Activated effector memory CD4-positive, alpha-beta T cell treated with Interleukin-2 at 50 U/mL for 16 hours (primary cell): ENCODE data around the gene TRMT61A.

Experiments
- DNase-seq: peaks from one replicate; pipeline ENCODE4 v3.0.0-alpha.2; 2020

The TRMT61A gene

DNA sequence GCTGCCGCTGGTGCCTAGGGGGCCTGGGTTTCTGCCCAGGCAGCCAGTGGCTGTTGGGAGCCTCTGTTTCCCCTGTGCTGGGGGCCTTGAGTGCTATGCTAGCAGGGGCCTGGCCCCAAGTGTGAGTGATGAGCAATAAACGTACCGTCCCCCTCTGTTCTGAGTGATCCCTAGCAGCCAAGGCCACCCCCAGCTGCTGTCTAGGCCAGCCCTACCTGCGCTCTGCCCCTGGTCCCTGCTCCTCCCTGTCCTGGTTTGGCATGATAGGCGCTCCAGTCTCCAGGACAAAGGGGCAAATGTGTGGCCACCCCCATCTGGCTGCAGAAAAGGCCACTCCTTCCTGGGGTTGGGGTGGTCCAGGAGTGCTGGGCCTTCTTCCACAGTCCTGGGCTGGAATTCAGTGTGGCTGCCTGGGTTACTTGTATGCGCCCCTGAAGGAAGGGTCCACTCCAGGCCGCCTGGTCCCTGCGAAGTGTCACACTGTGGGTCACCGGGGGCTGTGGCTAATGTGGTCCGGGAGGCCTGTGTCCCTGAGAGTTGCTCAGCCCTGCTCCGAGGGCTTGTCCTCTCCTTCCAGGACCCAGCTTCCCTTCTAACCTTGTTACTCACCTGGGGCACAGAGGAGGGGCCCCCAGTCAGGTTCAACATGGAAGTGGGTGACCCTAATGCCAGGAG is 7.0 kb downstream of the TRMT61A start:
- no peak for DNase-seq

- no peak for DNase-seq
These were observed 7.7 kb downstream of the TRMT61A start for GRCh38 chr14:103536693-103537092.

GRCh38 chr14:103537175-103537990 is 8.4 kb downstream of the TRMT61A start:
- DNase-seq = no peak

GRCh38 chr14:103538291-103539055 is 9.5 kb downstream of the TRMT61A start:
- DNase-seq = no peak

GRCh38 chr14:103539056-103539825 is 10.2 kb downstream of the TRMT61A start:
- DNase-seq = no peak

DNA sequence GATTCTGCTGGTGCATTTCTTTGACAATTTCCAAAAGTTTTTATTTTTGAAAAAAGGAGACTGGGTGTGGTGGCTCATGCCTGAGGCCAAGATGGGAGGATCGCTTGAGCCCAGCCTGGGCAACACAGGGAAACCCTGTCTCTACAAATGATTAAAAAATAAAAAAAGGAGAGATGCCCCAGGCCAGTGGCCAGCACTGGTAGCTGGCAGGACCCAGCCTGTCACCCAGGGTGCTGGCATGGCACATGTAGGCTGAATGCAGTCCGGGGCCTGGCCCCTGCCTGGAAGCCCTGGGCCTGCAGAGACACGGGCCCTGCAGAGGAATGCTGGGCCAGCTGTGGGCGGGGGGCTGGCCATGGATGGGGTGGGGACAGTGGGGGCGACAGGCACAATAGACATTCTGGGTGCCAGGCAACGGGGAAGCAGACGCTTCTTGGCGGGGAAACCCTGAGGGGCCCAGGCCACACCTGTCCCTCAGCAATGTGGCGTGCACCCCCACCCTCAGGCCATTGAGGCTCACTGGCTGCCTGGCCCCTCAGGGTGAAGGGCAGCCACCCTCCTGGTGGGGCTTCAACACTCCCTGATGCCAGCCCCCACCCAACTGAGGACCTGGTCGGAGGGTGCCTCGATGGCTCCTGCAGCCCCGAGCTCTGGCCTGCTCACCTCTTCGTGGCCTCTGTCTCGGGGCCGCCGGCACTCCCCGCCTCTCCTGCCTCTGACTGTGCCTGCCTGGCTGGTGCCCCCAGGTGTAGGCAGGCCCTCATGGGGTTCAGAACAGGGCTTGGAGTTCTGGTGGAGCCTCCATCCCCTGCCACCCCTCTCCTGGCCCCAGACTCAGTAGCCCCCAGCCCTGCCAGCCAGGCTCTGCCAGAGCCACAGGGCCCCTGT is 12.1 kb downstream of the TRMT61A start:
- DNase-seq = no peak

DNA sequence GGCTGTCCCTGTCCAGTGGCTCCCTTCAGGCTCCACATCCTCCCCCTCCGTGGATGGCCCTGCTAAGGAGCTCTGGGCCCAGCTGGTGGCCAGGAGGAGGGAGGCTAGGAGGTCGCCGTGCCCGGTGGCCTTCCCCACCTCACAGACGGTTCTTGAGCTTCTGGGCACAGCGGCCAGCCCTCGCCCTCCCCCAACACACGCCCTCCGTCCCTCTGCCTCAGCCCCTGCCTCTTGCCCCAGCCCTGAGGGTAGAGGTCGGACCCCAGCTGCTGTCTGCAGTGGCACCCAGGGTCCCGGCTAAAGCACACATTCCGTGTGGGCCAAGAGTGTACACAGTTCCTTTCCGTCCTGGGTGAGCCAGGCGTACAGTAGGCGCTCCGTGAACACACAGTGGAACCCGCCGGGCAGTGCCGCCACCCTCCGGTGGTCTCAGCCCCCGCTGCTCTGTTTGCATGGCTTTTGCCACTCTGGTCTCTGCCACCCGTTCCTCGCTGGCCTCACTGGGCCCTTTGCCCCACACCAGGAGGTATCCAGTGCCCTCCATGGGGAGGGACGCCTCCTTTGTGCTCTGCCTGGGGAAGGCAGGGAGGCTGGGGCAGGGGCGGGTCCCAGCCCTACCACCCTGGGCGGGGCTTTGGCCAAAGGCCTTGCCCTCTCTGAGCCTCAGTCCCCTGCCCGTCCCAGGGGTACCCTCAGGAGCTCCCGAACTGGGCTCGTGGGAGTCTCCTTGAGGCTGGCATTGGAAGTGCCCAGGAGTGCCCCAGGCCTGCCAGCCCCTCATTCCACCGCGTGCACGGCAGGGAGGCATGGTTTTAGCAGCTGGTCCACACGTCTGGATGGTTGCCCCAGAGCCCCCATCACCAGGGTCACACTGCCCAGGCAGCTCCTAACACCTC is 13.0 kb downstream of the TRMT61A start:
- no peak for DNase-seq

GRCh38 chr14:103542605-103543088 is 13.7 kb downstream of the TRMT61A start:
- DNase-seq = no peak

- DNase-seq = no peak
These were observed 14.1 kb downstream of the TRMT61A start for GRCh38 chr14:103543140-103543539.

DNA sequence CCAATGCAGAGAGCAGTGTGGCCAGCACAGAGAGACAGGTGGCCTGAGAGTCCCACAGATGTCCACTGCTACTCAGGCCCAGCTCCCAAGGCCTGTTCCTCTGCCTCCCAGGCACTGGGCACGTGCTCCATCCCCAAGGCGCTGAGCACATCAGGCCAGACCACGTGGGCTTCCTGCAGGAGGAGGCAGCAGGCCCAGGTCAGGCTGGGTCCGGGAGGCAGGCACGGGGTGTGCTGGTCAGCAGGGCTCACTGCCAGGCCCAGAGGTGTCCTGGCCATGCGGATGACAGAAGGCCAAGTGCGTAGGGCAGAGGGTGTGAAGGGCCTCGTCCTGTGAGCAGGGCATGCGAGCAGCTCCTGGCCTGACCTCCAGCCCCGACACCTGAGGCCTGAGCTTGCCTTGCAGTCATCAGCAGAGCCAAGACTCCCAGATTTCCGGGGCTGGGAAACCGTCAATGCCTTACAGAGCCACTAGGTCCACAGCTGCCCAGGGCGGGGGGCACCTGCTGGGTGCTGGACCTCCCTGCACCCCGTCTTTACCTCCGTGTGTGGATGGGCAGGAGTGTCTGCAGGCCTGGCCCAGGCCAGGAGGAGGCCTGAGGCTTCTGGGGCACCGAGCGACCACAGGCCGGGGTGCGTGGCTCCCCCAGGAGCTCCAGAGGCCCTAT is 14.9 kb downstream of the TRMT61A start:
- no peak for DNase-seq

GRCh38 chr14:103544388-103545218 is 15.6 kb downstream of the TRMT61A start:
- DNase-seq = no peak

DNA sequence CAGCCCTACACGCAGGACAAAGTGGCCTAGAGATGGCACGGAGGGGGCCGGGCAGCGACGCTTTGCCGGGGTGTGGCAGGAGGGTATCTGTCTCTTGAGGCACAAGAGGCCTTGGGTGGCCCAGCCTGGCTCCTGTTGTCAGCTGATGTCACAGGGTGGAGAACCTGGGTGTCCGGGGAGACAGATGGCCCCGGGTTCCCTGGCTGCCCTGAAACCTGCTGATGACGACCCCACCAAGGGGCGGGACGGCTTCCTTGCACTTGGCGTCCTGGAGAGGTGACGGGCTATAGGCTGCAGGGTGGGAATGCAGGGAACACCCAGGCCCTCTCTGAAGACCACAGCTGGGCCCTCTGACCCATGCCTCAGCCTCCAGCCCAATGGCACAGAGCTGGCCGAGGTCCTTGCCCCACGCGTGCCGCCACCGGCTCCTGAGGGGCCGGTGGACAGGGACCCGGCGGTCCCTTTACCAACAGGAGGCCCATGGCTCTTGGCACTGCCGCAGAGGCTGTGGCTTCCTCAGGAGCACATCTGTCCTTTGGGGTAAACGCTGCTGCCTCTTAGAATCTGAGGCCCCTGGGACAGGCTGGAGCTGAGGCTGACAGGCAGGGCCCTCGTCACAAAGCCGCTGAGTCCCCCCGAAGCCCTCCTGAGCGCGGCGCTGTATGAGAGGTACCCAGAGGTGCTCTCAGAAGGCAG is 16.4 kb downstream of the TRMT61A start:
- DNase-seq = no peak

- no peak for DNase-seq
These were observed 17.1 kb downstream of the TRMT61A start for GRCh38 chr14:103545915-103546651.

DNA sequence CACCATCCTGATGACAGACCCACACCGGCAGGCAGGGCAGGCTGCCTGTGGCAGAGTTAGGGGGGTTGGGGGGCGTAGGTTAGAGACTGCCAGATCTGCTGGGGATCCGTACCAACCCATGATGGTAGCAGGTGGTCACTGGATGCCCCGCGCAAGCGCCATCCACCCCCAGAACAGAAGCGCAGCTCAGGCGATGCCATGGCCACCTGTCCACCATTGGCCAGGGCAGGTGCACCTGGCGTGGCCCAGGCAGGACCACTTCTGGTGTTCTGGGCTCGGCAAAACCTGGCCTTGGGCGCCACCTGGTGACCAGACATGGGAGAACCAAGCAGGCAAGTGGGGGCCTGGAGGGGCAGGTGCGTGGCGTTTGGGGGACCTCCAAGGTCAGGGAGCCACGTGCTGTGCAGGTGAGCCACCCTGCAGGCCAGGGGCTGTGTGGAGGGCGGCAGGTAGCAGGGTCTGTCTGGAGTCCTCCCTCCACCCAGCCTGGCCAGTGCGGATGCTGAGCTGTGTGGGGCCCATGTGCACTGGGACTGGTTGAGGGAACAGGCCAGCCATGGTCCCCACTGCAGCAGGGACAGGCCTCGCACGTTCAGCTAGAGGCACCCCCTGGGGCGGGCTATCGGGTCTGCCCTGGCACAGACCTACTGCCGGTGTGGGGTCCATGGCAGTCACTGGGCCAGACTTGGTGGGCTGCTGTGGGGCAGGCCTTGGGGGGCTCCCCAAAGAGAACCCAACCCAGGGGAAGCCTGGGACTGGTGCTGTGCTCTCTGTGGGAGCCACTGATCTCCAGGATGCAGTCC is 17.9 kb downstream of the TRMT61A start:
- DNase-seq = peak; percentile 59

DNA sequence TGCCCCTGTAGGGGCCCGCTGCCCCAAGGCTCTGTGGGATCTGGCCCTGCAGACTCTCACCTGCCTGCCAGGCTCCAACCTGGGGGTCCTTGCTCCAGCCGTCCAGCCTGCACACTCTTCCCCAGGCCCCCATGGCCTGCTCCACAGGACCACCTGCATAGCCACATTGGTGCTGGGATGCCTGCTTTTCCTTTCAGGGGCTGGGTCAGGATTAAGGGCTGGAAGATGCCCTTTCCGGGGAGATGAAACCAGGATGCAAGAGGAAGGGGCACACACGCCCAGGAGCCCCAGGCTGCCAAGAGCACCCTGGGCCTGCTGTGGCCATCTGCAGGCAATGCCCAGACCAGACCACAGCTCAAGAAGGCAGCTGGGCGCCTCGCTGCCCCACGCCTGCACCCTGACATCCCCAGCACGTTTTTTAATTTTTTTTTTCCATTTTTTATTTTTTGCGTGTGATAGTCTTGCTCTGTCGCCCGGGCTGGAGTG is 18.5 kb downstream of the TRMT61A start:
- no peak for DNase-seq

GRCh38 chr14:103547941-103548462 is 19.0 kb downstream of the TRMT61A start:
- no peak for DNase-seq
